Lung microvascular endothelial cell (primary cell): ENCODE results near the gene TREML2. TPM values are rescaled to one million over a fixed set of nuclear protein-coding genes. Genes with fewer than 3 reads are reported as not detected.
"Not testable (repeated sequence)": the region's sequence is repeated elsewhere in the genome, so short reads cannot be mapped to it uniquely, and the experiment has no call there.

Source experiments
- DNase-seq, 2 donors: peaks; one replicate each; pipeline versions ENCODE4 v3.0.0 to v3.0.0-alpha.2; 2010; ENCODE audit warnings: low read depth in 2 of 2
- total RNA-seq: library from RNA; depleted of rRNA; stranded (reverse); fragments of >200 nt; gene quantifications from 2 replicates; pipeline ENCODE4 v1.2.1, GENCODE V29; 2014

The TREML2 gene
- total RNA-seq, 1 donor from 2014 or later = not detected

DNA sequence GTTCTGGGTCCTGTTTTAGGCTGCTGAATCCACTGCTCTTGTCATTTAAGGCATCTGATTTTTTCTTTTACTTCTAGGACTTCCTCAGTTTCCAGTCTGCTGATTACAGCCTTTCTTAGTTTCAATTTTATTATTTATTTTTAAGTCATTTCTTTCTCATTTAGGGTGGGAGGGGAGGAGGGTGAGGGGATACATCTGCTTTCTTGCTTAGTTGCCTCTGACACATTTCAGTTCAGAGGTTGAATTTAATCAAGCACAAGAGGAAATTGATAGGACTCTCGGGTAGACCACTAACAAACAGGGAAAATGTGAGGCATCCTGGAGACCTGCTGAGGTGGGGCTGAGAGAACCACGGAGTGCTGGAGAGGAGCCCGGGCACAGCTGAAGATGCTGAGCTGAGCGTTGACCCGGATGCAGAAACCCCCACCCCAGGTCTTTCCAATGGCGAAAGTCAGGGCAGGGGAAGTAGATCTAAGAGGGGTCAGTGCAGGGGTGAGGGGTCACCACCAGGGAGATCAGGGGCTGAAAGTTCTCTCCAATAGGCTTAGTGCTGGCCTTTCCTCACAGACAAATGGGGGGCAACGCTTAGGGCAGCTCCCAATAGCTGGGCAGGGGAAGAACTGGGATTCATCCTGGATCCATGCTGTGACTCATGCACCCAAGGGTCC is 7.6 kb upstream of the TREML2 start:
- no peak for DNase-seq

DNA sequence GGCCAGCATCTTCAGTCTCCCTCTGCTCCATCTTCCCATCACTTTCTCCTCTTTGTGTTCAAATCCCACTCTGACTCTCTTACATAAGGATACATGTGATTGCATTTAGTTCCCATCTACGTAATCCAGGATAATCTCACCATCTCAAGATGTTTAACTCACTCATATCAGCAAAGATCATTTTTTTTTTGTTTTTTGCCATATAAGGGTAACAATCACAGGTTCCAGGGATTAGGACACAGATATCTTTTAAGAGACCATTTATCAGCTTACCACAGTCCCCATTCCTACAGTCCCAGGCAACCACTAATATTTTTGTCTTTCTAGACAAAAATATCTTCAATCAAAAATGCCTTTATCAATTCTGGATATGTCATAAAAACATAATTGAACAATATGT is 3.2 kb upstream of the TREML2 start:
- DNase-seq = no peak

DNA sequence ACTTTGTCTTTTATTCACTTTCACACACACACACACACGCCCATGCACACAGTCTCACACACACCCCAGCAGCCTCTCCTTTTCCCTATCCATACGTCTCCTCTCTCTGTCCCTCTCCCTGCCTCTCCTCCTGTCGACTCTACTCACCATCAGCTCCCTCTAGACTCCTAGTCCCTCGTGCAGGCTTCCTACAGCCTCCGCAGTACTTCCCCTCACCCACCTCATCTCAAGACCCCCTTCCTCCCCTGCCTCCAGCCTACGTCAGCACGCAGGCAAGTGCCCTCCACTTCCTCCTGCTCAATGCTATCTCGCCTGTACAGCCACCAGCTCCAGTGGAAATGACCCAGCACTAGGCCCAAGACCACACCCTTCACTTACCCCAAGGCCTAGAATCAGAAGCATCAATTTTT is 820 bp upstream of the TREML2 start:
- no peak for DNase-seq

DNA sequence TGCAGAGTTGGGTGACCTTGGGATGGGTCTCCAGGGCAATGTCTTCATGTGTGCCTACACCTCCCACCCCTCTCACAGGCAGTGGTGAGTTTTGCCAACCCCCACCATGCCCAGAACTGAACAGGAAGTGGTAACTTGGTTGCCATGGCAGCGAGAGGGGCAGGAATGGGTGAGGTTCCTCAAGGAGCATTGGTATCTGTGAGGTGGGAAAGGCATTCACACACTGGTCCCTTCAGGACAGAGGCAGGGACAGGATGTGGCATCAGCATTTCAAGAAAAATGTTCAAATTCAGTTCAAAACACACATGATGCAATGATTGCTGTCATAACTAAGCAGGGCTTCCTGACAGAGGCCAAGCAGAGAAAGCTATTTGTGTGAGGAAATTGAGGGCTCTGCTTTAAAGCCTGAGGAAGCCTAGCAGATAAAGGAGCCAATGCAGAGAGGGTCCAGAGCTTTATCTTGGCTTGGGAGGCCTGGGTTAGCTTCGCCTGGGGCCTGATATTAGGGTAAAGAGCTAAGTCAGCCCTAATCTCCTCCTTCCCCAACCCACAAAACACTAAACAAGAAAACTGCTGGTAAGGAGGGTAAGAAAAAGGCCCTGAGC is 551 bp downstream of the TREML2 start:
- no peak for DNase-seq

DNA sequence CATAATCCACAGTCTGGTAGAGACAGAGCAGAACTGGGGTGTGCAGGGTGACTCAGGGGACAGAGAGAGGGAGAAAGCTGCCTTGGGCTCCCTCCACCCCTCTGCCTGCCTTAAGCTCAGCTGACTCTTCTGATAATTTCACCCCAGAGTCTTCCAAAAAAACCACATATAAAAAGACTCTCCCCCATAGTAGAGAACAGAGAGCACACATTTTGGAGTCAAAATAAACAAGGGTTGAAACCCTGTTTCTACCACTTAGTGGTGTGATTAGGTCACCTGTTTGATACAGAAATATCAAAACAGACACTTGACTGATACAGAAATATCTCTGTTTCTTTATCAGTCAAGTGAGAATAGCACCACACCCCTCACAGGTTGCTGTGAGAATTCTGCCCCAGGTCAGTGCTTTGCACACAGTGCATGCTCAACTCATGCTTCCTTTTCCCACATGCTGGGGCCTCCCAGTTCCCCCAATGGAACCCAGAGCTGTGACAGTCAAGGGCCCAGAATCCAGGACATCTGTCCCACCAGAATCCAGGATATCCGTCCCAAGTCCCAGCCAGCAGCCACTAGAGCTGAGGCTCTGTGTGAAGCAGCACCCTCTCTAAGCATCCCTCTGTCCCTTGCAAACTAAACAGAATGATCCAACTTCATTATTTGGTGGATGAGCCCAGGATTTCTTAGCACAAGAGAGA is 1.2 kb downstream of the TREML2 start:
- DNase-seq = no peak

DNA sequence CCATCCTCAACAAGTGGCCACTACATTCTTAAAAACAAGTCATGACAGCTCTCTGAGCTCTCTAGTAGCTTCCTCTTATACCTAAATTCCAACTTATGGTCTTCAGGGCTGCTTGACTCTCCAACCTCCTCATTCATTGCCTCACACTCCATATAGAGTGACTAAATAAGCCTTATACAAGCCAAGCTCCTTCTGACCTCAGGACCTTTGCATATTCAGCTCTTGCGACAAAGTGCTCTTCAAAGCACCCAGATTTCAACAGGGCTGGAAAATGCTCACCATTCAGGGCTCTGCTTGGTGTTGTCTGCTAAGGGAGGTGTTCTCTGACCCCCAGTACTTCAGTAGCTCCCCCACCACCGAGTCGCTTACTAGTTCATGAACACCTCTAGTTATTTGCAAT is 3.7 kb downstream of the TREML2 start:
- DNase-seq = no peak

DNA sequence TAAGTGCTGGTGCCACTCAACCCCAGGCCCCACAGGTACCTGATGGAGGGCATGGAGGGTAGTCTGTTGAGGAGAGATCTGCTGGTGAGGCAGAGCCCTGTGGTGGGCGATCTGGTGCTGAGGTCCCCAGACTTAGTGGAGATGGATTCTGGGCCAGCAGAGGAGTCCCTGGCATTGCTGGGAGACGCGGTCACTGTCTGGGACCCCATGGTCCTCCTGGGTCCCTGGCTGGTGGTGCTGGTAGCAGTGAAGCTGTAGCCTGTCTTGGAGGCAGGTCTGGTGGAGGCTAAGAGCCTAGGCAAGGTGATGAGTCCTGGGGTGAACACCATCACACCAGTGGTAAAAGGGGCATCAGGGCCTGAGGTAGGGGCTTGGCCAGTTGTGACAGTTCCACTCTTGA is 6.6 kb downstream of the TREML2 start:
- no peak for DNase-seq

DNA sequence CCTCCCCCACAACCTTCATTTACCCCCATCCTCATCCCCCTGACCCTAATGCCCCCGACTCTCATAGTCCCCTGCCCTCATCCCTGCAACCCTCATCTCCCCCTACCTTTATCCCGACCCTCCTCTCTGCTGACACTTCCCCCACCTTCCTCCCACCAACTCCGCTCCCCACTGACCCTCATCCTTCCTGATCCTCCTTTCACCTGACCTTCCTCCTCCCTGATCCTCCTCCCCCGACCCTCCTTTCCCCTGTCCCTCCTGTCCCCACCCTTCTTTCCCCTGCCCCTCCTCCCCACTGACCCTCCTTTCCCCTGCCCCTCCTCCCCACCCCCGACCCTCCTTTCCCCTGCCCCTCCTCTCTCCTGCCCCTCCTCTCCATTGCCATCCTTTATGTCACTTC is 7.1 kb downstream of the TREML2 start:
- DNase-seq = no peak

DNA sequence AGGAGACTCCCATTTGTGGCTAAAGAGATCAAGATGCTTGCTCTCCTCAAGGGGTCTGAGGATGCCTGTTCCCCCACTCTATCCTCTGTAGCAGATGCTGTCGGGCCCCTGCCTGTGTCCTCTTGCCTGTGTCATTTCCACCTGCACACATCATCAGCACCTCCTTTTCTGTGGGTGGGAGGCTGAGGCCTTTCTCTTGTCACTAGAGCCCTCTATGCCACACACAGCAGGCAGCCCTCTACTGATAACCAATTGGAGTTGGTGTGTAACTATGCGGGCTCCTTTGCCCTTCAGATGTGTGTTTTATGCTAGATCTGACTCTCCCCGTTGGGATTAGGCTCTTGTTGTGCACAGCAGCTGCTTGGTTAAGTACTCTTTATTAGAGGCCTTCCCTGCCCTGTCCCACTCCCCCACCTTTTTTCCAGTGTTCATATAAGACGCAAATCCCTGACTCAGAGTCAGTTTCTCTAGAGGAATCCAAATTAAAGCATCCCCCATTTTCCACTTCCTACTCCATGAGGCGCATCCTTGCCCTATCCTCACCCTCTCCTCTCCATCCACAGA is 7.7 kb downstream of the TREML2 start:
- no peak for DNase-seq

DNA sequence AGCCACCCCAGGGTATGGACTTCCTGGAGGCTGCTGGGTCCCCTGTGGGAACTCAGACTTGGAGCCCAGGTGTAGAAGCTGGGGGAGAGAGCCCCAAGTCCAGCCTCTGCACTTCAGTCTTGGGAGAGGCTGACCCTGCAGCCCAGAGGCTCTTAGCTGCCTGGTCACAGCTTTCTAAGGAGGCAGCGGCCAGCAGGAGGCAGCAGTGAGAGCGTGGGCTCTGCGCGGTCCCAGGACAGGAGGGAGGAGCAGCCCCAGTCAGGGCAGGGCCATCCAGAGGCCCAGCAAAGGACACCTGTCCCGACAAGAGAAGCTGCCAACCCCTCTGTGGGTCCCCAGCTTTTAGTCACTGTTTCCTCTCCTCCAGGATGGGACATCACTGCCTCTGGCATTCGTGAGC is 9.4 kb downstream of the TREML2 start:
- DNase-seq = peak; percentile 42 to 47

DNA sequence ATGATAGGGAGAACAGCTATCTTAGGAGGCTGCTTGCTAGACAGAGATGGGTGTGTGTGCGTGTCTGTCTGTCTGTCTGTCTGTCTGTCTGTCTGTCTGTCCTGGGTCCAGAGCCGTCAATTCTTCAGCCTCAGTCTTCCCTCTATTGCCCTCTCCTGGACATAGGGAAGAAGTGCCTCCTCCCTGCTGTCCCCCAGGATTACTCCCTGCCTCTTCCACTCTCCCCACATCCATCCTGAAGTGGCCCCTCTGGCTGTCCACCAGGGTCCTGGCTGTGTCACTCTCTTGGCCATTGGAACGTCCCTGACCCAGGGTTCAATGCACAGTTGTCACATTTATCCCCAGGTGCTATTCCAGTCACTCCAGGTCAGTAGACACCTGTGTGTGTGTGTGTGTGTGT is 10.2 kb downstream of the TREML2 start:
- DNase-seq = no peak

DNA sequence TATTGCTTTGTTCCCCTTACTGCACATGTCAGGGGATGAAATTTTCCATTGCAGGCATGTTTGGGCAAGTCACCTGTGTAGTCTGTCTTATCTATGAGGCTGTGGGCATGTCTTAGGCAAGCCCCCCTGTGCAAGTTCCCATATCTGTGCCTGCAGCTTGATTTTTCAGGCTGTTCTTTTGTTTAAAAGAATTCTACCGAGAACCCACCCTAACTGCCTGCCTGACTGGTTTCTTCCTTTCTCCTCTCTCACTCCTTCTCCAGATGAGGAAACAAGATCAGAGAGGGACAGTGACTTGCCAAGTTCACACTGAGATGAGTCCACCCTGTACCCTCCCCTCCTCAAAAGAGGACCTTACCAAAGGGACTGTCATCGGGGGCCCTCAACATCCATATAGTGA is 11.0 kb downstream of the TREML2 start:
- DNase-seq = no peak

DNA sequence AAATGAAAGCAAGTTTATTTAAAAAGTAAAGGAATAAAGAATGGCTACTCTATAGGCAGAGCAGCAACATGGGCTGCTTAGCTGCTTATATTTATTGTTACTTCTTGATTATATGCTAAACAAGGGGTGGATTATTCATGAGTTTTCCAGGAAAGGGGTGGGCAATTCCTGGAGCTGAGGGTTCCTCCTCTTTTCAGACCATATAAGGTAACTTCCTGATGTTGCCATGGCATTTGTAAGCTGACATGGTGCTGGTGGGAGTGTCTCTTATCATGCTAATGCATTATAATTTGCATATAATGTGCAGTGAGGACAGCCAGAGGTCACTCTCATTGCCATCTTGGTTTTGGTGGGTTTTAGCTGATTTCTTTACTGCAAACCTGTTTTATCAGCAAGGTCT is 11.9 kb downstream of the TREML2 start:
- not testable (repeated sequence) for DNase-seq

DNA sequence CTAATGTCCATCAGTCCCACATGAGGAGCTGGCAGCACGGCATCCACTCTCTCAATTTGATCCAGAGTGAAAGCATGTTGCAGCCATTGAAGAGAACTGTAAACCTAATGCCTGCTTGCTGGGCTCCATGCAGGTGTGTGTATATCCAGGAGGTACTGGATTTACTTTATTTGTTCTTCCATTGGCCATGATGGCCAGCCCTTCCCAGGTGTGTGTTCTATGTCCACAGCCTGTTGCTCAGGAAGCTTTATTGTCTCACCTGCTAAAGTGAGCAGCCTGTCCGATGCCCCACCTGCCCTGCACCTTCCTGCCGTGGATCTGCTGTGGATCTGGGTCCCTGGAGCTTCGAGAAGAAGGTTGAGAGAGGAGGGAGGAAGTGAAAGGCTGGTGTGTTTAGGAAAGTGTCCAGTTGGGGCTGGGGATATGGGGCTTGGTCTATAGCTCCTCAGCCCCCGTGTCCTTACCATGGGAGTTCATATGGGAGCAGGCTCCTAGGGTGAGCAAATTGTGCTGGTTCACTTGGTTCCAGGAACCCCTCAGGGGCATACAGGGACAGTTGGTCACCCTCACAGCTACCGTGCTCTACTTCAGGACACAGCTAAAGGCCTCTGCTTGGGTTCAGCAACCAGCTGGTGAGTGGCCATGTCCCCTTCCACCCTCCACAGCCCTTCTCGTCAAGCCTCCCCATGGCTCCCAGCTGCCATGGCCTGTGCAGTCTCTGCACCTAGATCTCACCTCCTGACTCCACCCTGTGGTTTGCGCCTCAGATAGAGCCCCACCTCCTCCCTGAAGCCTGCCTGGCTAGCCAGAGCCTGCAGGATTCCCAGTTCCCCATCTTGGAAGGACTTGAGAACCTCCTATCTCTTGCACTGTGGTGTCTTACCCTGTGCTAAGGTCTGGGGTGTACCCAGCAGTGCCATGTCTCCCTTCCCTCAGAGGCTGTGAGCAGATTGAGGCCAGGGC is 12.7 kb downstream of the TREML2 start:
- no peak for DNase-seq

DNA sequence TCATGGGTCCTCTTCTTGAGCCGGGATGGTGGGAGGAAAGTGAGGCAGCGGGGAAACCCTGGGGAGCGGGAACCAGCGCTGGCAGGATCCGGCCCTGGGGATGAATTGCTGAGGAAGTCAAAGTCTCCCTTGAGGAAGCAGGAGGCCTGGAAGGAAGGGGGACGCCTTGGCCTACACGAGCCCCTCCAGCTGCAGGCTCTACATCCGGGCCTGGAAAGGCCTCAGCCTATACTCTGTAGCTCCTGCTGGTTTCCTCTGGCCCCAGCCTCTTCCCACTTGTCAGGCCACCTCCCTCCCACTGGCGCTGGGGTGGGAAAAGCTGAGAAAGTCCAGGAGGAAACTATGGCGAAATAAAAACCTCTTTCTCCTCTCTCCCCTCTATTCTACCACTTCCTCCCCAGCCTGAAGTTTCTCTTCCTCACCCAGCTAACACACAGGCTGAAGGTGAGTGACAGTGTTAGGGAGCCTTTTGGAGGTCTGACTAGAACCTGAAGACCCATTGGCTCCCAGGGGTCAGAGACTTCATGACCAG is 14.9 kb downstream of the TREML2 start:
- no peak for DNase-seq

DNA sequence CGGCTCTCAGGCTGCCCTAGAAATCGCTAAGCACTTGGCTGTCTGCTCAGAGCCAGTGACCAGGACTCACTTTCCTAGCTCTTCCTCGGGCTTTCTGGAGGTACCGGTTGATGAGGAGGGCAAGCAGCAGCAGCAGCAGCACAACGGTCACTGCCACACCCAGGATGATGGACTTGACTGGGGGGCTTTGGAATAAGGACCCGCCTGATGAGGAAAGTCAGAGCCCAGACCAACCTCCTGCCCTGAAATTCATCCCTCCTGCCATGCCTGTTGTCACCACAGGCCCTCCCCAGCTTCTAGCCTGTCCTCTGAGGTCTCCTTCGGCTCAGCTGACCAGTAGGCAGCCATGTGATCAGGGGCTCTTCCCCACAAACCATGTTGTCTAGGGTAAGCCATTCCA is 16.2 kb downstream of the TREML2 start:
- DNase-seq = no peak

DNA sequence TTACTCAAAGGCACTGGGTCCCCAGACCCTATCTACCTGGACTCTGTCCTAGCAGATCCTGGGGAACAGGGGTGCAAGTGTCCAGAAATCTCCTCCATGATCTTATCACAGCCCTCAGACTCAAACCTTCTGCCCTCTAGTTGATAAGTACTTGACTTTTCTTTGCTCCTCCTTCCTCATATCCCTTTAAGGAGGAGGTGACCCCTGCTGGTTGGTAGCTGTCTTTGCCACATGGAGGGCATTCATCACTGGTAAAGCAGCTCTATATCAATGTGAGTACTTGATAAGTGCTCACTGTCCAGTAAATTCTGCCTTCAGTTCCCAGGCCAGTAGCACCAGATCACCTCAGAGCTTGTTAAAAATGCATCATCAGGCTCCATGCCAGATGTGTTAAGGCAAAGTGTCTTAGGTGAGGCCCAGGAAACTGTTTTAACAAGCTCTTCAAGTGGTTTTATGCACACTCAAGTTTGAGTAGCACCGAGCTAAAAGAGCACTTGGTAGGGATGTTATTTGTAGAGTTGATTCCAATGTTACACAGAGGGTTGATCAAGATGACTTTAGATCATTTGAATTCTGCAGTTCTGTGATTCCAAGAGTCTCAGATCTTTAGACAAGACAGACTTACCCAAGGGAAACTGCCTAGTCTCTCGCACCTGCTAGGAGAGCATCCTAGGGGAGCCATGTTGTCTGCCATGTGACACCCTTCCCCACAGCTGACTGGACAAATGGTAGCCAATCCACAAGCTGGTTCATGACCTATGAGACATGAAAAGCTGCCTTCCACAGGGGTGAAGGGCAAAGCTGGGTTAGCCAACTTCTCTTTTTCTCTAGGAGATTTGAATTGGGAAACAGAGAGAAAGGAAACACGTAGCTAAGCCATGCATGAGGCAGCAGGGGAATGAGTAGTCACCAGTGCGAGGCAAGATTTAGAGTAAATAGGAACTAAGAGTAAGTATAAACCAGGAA is 18.6 kb downstream of the TREML2 start:
- DNase-seq = peak; percentile 49 to 80

DNA sequence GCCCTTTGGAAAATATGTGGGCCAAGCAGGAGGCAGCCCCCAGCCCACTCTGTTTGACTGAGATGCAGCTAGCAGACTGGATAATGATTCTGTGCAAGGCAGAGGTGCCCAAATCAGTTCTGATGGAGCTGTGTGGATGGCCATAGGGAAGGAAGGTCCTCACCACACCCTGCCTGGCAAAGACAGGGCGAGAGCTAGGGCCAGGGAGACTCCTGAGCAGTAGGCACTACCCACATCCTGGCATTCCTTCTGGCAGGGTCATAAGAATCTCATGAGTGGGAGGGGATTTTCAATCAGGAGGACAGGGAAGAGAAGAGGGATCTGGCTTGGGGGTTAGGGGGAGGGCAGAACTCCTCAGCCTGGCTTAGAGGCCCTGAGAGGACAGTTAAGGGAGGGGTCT is 19.4 kb downstream of the TREML2 start:
- no peak for DNase-seq

DNA sequence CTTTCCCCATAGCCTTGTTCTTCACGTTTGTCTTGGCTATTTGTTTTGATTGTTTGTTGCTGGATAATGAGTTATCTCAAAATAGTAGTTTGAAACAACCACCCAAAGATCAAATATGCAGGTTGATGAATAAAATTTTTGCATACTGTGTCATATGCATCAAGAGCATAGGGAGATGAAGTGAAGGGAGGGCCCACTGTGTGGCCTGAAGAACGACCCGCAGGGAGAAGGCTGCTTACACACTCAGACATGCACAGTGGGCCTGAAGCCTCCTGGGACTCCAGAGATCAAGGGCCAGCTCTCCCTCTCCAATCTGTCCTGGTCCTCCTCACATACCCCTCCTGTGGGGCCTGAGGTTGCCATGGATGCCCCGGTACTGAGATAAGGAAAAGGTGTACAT is 21.8 kb downstream of the TREML2 start:
- DNase-seq = no peak

DNA sequence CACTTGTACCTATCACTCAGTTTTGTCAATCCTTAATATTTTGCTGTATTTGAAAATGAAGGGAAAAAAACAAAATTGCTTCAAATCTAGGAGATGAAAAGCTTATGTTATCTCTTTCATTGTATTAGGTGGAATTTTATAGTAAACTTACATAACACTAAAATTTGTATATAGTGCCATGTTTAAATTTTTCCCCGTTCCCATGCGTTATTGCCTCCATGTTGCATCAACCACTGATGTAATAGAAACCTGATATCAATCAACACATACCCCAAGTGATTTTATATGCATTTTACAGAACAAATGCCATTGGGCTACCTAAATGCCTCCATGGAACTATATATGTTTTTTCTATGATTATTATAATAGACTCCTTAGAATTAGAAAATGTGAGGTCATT is 23.3 kb downstream of the TREML2 start:
- no peak for DNase-seq
